HG03457 (cell line): ENCODE measurements around the gene SAE1.

ENCODE experiments used
- ATAC-seq: cut with Tn5 transposase; IDR thresholded peaks from one replicate; pipeline ENCODE4 v1.9.1; 2021; ENCODE audit warnings: moderate number of reproducible peaks; ENCODE audit not compliant: unreplicated experiment

SAE1 gene

DNA sequence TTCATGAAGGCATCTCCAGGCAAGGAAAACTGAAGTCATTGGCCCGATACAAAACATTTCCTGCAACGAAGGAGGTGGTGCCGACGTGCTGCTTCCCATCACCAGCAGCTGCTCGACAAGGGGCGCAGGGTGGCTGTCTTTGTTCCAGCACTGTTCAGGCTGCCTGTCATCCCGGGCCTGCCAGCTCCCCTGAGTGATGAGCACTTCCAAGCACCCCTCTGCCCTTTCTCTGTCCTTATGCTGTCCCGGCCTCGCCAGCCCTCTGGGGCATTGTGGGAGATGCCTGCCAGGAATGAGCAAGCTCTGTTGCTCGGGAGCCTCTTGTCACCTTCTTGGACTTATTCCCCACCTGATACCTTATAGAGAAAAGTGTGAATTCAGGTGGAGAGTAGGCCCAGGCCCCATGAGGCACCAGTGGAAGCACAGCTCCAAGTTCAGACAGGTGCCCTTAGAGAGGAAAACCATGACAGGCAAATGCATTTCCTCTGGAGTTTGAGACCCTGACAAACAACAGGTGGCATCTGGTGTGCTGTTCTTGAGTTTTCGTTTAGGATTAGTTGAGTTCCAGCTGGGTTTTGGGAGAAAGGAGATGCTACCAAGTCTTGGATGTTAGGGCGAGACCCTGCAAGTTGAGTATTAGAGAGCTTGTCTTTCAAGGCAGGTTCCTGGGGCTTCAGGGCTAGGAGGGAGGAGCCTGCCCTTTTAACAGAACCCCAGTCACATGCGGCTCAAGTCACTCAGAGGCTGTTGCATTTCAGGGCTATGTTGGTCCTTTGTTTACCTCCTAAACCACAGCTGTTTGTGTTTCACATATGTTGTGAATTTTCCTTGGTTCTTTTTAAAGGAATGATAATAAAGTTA, 78.9 kb downstream of the SAE1 start:
- ATAC-seq: no peak

DNA sequence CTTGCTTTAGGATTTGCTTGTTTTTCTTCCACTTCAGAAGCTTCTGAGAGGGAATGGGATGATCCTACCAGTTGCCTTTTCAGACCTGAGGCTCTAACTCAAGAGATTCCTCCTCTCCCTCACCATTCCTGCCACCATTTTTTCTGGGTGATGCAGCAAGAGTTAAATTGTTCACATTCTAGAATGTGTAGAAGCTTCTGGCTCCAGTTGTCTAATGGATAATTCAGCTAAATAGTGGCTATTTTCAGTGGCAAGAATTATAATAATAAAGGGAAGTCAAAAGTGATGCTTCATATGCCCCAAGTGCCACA, 79.5 kb downstream of the SAE1 start:
- no peak for ATAC-seq

DNA sequence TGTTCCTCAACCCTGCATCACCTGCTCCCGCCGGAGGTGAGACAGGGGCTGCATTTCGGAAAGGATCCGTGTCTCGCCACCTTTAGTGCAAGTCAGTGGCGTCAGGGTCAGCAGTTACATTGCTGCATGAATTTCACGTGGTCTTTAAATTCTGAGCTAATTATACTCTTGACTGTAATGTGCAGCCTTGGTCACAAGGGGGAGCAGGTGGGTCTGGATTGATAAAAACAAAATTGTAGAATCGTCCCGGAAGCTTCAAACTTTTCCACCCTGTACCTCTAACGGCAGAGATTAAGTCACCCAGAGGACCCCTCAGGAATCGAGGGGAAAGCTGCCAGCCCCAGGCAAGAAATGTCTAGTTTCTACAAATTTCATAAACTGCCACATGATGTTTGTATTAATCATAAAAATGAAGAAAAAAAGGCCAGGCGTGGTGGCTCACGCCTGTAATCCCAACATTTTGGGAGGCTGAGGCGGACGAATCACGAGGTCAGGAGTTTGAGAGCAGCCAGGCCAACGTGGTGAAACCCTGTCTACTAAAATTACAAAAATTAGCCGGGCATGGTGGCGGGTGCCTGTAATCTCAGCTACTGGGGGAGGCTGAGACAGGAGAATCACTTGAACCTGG, 80.2 kb downstream of the SAE1 start:
- ATAC-seq: no peak

DNA sequence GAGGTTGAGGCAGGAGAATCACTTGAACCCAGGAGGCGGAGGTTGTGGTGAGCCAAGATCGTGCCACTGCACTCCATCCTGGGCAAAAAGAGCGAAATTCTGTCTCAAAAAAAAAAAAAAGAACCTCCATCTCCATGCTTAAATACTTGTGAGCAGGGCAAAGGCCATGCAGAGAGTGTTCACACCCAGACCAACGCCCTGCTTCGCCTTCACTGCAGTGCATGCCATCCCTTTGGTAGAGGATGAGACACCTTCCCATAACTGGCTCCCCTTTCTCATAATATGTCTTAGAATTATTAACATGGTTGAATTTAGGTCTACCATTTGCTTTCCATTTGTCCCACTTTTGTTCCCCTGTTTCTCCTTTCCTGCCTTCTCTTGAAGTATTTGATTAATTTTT, 84.9 kb downstream of the SAE1 start:
- no peak for ATAC-seq

DNA sequence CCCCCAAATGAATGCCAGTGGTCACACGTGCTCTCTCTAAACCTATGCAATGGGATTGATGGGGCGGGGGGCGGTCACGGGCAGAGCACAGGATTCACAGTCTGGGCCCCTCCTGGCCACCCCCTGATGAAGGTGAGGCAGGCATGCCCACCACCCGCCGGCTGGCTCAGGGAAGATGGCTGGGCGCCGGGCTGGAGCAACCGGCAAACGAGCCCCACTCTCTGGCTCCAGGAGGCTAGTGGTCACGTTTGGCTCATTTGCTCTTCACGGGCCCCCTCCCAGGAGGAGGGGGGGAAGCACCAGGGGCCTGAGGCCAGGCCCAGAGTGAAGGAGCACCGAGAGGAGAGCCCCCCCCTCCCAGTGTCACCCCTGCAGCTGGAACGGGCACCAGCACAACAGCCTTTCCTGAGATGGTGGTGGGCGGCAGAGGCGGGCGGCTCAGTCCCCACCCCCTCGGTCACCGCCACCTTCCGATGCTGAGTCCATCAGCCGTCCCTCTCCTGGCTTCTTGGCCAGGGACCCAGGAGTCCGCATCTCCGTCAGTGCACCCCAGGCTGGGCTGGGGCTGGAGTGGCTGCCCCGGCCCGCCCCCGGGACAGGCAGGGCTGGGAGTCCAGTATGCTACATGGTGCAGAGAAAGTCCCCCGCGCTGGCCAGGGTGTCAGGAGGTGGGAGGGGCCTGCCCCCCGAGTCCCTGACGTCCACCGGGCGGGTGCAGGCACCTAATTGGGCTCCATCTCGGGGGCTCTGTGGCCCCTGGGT, 90.6 kb downstream of the SAE1 start:
- no peak for ATAC-seq

DNA sequence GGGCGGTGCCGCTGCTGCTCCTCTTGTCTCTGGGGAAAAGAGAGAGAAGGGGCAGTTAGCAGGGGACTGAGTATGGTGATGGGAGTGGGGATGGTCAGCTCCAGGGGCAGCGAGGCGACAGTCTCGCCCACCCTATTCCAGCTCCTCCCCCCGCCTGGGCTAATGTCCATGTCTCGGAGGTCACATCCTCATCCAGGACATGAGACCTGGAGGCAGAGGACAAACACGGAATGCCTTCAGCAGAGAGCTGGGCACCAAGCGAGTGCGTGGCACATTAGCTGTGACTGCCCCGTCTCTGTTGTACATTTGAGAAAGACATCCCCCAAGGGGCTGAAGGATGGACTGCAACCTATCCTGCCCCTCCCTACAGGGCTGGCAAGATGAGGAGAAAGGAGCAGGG, 91.3 kb downstream of the SAE1 start:
- no peak for ATAC-seq

DNA sequence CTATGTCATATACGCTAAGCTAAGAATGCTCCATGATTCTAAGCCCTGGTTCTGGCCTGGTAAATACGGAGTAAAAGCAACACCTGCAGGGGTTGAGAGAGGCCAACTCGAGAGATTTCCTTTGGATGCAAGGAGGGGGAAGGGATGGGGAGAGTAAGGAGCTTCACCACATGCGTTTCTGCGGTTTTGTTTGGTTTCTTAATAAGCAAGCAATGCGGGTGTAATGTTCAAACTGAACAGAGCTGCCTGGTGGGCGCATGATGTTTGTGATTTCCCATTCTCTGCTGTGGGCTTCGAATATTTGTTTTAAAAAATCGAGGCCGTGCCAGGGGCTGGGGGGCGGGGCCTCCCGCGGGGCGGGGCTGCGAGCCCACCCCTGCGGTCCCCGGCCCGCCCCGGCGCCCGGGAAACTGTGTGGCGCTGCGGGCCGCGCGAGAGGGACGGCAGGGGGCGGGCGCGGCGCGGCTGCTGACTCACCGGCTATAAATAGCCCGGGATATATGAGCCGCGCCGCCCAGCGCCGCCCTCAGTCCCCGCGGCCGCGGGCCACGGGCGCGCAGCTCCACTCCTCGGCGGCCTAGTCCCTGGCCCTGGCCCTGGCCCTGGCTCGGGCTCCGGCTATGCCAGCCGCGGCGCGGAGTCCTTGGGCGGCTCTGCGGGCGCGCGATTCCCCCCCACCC, 95.3 kb downstream of the SAE1 start:
- peak; percentile 38 for ATAC-seq

DNA sequence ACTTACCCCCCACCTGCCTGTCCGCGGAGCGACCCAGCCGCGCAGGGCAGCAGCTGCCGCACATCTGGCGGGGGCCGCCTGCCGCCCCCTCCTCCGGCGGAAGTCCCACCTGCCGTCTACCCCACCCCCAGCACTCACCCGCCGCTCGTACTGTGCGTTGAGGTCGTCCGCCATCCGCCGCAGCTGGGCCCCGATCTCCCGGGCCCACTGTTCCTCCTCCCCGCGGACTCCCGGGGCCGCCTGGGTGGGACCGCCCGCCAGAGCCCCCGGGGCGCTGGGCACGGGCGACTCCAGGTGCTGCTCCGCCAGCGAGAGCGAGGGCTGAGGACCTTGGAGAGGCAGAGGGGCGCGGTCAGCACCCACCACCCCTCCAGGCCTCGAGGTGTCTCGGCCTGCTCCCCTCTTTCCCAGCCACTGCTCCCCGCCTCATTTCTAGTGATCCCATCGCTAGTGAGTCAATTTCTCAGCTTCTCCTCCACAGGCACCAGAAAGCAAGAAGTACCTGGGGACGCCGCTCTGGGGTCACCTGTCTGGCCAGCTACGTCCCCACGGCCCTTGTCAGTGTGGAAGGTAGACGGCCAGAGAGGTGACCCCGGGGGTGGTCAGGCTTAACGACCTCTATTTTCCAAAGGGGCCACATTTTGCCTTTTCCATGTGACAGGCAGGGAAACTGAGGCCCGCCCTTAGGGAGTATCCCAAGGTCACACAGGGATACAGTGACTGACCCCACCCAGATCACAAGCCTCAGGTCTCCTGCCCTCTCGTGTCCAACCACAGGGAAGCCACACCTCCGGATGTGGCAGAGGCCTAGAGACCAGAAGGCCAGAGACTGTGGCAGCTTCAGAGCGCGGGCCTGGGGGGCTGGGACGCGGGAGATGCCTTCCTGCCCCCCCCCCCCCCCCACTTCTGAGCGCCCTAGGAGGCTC, 96.1 kb downstream of the SAE1 start:
- peak; percentile 3 for ATAC-seq

DNA sequence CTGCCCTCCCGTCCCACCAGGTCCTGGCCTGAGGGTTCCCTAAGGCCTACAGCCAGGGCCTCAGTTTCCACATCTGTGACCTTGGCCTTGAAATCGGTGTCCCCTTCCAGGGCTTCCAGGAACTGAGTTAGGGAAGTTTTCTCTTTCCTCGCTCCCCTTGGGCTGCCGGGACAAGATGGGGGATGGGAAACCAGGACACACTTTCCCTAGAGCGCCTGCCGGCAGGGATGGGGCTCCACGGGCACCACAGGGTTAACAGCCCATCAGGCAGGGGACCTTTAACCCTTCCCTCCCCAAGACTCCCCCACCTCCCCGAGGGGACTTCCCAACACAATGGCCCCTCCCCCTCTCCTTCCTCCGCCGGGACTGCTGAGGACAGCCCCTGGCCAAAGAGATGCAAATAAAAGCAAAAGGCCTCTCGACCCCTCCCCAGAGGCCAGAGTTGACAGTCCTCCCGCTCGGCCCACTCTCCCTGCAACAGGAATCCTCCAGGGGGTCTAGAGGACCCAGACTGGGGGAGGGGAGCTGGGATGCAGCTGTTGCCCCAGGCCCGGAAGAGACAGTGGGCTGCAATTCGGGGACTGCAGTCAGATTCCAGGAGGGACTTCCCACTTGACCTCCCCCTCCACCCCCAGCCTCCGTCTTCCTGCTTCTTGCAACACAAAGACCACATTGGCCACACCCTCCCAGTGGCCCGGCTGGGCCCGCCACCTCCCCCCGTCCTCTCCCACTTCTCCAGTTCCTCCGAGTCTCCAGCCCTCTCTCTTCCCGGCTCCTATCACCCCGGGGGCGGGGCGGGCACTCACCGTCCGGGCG, 96.9 kb downstream of the SAE1 start:
- ATAC-seq: no peak

DNA sequence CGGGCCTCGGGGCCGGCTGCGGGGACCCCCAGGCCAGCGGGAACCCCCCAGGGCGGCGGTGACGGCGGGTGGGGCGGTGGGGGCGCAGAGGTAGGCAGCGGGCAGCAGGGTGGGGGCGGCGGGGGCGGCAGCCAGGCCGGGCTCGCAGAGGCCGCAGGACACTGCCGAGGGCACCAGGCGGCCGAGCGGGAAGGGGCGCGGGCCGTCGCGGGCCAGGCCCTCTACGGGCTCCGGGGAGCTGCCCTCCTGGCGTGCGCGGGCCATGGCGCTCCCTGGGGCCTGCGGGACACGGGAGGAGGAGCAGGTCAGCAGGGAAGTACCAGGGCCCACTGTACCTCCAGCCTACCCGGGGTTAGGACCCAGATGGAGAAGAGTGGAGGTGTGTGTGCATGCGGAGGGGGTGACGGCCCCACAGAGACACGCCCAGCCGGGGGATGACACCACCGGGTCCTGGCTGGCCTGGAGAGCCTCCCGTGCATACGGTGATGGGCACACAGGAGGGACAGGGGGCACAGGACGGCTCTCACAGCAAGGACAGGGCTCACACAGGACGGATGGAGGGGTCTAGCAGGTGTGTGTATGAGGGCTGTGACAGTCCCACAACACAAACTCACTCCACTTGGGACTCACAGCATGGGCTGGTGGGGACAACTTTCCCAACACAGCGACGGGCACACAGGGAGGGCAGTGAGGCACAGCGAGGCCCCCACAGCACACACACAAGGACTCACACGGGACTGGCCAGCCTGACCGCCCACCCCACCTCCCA, 97.7 kb downstream of the SAE1 start:
- ATAC-seq: no peak

DNA sequence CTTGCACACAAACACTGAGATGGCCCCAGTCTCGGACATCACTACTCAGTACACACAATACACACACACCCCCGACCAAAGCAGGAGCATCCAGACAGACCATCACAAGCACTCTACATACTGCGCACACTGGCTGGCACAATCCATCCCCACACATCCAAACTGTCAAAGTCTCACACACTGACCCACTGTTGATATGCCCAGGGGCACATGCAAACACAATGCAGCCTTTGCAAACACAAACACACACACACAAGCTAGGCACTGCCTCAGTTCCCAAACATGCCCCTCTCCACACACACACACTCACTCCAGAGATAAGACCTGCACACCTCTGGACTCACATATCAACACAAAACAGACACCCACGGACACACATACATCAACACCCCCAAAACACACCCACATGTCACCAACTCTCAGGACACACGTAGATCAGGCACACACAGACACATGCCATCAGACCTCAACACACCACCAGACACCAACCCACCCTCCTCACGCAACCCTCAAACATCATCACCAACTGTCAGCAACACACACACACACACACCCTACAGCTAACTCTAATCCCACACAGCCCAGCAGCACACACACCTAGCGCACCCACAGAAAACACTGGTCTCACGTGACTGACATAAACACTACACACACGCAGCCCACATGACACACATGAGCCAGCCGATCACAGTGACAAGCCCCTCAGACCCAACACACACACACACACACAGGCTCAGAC, 98.5 kb downstream of the SAE1 start:
- ATAC-seq: no peak

DNA sequence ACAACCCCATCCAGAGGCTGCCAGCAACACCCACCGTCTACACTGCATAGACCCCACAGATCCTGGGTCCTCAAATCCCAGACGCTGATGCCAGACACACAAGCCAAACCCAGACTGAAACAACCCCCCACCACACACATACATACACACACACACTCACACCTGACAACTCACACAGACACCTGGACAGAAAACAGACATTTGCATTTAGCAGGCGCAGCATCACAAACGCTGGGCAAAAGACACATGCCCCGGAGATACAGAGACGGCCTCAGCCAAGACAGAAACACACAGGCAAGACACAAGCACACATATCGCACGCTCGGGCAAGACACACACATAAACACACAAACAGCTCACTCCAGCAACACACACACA, 99.0 kb downstream of the SAE1 start:
- no peak for ATAC-seq

DNA sequence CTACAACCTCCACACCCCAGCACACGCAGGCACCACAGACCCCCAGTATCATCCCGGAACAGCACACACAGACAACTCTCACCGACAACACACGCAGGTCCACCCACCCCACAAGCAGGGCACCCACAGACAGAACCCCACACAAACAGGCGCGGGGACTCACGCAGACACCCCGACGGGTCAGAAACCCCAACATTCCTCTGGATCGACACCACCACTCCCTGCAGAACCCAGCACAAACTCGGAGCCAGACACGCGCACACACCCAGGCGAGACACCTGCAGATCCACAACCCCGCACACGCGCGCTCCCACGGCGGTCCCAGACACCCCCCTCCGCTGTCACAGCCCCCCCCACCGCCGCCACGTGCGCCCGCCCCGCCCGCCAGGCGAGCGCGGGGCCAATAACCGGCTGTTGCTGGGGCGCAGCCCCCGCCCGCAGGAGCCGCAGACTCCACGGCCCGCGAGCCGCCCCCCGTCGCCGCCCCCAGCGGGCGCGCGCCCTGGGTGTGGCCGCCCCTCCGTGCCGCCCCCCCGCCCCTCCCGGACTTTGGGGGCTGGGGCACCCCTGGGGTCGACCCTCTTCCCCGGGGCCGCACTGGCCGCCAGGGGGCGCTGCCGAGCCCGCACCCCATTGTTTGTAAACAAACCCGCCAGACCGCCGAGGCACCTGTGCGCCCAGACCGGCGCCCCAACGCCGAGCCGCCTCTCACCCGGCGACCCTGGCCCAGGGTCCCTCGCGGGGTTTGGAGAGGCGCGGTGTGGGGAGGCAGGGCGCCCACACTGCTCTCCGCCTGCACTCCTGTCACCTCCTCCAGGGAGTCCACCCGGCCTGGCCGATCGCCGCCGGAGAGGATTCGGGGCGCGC, 99.7 kb downstream of the SAE1 start:
- ATAC-seq: peak; percentile 21

DNA sequence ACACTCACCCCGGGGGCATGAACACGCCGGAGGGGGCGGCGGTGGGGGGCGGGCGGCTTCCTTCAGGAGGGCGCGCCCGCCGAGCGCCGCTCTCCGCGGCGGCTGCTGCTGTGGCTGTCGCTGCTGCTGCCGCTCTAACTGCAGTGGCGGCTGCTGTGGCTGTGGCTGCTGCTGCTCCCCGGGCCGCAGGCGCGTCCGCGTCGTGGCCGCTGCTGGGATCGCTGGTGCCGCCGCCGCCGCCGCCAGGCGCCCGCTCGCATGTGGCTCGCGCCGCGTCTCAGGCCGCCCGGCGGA, 100.2 kb downstream of the SAE1 start, which contains the start of gene BBC3:
TSS of gene BBC3 (minus strand) at position 279 of the 294 bp plus-strand sequence. CDS start 2,768 bp downstream, outside the sequence.
- no peak for ATAC-seq

DNA sequence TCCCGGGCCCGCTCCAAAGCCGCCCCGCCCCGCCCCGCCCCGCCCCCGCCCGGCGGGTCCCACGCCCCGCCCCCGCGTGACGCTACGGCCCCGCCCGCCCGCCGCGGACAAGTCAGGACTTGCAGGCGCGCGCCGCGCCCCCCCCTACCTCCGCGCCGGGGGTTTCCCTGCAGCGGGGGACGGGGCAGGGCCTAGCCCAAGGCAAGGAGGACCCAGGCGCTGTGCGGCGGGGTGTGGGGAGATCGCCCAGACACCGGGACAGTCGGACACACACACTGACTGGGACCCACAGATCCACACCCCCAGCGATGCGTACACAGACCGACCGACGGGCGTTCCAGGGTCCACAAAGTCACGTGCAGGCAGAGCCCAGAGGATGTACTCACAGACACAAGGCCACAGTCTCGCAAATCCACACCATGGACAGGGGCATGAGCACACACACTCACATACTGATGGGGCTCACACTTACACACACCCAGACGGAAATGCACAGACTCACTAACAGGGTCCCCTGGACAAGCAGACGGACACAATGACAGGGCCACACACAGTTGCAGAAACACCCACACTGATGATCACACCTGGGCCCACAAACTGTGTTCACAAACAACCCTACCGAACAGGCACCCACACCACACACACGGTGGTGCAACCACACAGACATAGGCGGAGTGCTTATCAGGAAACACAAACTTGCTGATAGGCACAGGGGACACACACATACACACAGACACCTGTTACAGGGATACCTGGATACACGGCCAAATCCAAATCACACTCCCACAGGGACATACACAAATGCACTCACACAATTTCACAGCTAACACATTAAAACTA, 100.8 kb downstream of the SAE1 start:
- ATAC-seq: no peak

DNA sequence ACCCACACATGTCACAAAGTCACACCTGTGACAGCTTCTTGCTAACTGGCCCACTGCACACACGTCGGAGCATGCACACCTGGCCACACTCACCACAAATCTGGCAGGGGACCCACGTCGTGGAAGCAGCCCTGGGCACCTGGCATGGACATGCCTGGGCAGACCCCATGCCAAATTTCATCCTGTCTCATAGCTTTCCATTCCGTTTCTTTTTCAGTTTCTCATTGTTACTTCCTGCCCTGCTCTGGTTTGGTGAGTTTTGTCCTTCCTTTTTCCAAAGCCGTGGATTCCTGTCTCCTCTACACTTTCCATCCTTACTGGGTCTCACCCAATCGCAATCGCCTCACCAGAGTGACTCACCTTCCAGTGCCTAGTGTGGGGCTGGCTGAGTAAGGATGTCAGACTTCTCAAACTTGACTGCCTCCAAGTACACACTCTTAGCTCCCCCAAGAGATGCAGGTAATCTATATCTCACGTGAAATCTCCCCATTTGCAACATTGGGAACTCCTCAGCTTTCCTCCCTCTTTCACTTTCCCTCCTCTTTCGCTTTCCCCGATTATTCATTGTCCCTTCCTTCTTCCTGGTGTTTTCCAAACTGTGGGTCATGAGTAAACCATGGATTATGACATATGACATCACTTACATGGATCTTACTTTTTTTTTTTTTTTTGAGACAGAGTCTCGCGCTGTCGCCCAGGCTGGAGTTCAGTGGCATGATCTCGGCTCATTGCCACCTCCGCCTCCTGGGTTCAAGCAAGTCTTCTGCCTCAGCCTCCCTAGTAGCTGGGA, 102.0 kb downstream of the SAE1 start:
- ATAC-seq: no peak
